HCT116 (cell line): ENCODE data around the gene CST11.

Experiments used
- CBX3 ChIP-seq: IDR thresholded peaks from 2 replicates; pipeline ENCODE4 v1.6.1; 2012; ENCODE audit warnings: low read depth
- ELF1 ChIP-seq: IDR thresholded peaks from 2 replicates; pipeline ENCODE4 v1.6.1; 2012; ENCODE audit warnings: low read depth, borderline replicate concordance
- EZH2 ChIP-seq: fragments of 200-600 bp; sonication (generic); IDR thresholded peaks from 2 replicates; pipeline ENCODE4 v1.6.1; 2017; ENCODE audit warnings: antibody characterized with exemption, mixed run types
- EZH2phosphoT487 ChIP-seq: fragments of 200-600 bp; IDR thresholded peaks from 2 replicates; pipeline ENCODE4 v1.6.1; 2018; ENCODE audit warnings: antibody characterized with exemption, borderline replicate concordance
- POLR2A ChIP-seq: IDR thresholded peaks from 2 replicates; pipeline ENCODE4 v1.7.0; 2011; ENCODE audit warnings: borderline replicate concordance; ENCODE audit not compliant: insufficient read depth, insufficient read length; ENCODE audit errors: extremely low read depth
- POLR2AphosphoS5 ChIP-seq: IDR thresholded peaks from 2 replicates; pipeline ENCODE4 v1.6.1; 2011; ENCODE audit warnings: mild to moderate bottlenecking, low read depth, low read length, moderate library complexity
- RAD21 ChIP-seq: IDR thresholded peaks from 2 replicates; pipeline ENCODE4 v1.6.1; 2012; ENCODE audit warnings: low read depth, mild to moderate bottlenecking
- REST ChIP-seq: IDR thresholded peaks from 2 replicates; pipeline ENCODE4 v1.6.1; 2012; ENCODE audit warnings: low read depth
- ZFX ChIP-seq: fragments of 450-650 bp; IDR thresholded peaks from 2 replicates; pipeline ENCODE4 v1.6.1; 2017
- TF ChIP-seq, protein P1 (sequence below), 3 experiments: fragments of 200-600 bp in 1 of 3; sonication (generic) in 1 of 3; IDR thresholded peaks in 2 of 3; conservative IDR thresholded peaks in 1 of 3; 2 replicates each; pipeline ENCODE4 v1.5.1; 2012 to 2017; ENCODE audit warnings: low read depth in 2 of 3, low read length in 2 of 3, antibody characterized with exemption in 1 of 3, borderline replicate concordance in 1 of 3, control low read depth in 1 of 3, mild to moderate bottlenecking in 1 of 3, mixed read lengths in 1 of 3, mixed run types in 1 of 3, moderate library complexity in 1 of 3; ENCODE audit not compliant: insufficient read depth in 1 of 3
- TF ChIP-seq, protein P2 (sequence below): IDR thresholded peaks from 2 replicates; pipeline ENCODE4 v1.6.1; 2012

- TF ChIP-seq ZFX (no peak), ELF1 (no peak), RAD21 (no peak), POLR2A (no peak), EZH2 (no peak), POLR2AphosphoS5 (no peak), CBX3 (no peak), REST (no peak), EZH2phosphoT487 (no peak)
- TF ChIP-seq, protein P1, sequence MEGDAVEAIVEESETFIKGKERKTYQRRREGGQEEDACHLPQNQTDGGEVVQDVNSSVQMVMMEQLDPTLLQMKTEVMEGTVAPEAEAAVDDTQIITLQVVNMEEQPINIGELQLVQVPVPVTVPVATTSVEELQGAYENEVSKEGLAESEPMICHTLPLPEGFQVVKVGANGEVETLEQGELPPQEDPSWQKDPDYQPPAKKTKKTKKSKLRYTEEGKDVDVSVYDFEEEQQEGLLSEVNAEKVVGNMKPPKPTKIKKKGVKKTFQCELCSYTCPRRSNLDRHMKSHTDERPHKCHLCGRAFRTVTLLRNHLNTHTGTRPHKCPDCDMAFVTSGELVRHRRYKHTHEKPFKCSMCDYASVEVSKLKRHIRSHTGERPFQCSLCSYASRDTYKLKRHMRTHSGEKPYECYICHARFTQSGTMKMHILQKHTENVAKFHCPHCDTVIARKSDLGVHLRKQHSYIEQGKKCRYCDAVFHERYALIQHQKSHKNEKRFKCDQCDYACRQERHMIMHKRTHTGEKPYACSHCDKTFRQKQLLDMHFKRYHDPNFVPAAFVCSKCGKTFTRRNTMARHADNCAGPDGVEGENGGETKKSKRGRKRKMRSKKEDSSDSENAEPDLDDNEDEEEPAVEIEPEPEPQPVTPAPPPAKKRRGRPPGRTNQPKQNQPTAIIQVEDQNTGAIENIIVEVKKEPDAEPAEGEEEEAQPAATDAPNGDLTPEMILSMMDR (IDR thresholded peaks at IDR 0.05 in 2 of 3, conservative IDR thresholded peaks at IDR 0.05 in 1 of 3; ENCODE audit: borderline replicate concordance in 1 of 3, insufficient read depth in 1 of 3, low read depth in 2 of 3, low read length in 2 of 3): no peak
- TF ChIP-seq, protein P2, sequence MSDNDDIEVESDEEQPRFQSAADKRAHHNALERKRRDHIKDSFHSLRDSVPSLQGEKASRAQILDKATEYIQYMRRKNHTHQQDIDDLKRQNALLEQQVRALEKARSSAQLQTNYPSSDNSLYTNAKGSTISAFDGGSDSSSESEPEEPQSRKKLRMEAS: no peak
Observed at GRCh38 chr20:23492292-23492691, 39.6 kb upstream of the CST11 start.
